ENCODE data around the gene SAP30. TPM values are rescaled to one million over a fixed set of nuclear protein-coding genes. Genes with fewer than 3 reads are reported as not detected.
A peak's percentile ranks its signal among the peaks of the same experiment; 100 is the strongest.

Gene SAP30
- total RNA-seq, 1 donor from 2014 or later: 11.1 TPM

DNA sequence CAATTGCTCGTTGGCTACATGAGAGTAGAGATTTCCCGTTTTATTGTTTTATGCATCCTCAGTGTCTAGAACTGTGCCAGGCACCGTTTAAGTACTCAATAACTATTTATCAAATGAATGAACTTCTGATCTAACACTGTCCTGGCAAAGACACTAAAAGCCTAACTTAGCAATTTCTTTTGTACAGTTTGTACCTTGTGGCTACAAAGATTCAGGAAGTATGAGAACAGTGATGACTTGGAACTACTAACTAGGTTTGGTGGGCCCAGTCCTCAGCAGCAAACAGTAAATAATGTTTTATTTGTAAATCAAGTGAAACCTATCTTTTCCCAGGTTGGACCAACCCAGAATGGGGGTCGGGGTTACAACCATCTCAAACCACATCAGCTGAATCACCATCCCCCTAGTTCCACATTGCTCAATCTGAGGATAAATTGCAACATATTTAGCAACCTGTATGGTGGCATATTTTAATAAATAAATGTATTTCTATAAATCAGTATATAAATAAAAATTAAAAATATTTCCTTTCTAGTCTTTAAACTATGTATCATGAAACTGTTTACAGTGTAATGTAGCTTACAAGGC is 40.4 kb downstream of the SAP30 start:
- Histone ChIP-seq H3K4me3 (ENCODE audit: low read depth, low read length) (no peak overlapping the region), H3K36me3 (ENCODE audit: control insufficient read depth, insufficient read depth, low read length) (no peaks in the 10 kb centered on the region), H3K27me3 (ENCODE audit: control insufficient read depth, insufficient read depth, low read length) (no peaks in the 10 kb centered on the region)
- peak; percentile 41 for DNase-seq (ENCODE audit: low read depth)
- TF ChIP-seq, protein P1, sequence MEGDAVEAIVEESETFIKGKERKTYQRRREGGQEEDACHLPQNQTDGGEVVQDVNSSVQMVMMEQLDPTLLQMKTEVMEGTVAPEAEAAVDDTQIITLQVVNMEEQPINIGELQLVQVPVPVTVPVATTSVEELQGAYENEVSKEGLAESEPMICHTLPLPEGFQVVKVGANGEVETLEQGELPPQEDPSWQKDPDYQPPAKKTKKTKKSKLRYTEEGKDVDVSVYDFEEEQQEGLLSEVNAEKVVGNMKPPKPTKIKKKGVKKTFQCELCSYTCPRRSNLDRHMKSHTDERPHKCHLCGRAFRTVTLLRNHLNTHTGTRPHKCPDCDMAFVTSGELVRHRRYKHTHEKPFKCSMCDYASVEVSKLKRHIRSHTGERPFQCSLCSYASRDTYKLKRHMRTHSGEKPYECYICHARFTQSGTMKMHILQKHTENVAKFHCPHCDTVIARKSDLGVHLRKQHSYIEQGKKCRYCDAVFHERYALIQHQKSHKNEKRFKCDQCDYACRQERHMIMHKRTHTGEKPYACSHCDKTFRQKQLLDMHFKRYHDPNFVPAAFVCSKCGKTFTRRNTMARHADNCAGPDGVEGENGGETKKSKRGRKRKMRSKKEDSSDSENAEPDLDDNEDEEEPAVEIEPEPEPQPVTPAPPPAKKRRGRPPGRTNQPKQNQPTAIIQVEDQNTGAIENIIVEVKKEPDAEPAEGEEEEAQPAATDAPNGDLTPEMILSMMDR (IDR thresholded peaks at IDR 0.05; ENCODE audit: insufficient read depth, low read length, severe bottlenecking): no peak
- no peak for FAIRE-seq

GRCh38 chr4:173413036-173413435 is 42.3 kb downstream of the SAP30 start:
- Histone ChIP-seq H3K27me3 (ENCODE audit: control insufficient read depth, insufficient read depth, low read length) (no peaks in the 10 kb centered on the region), H3K36me3 (ENCODE audit: control insufficient read depth, insufficient read depth, low read length) (no peaks in the 10 kb centered on the region), H3K4me3 (ENCODE audit: low read depth, low read length) (no peak overlapping the region)
- DNase-seq (ENCODE audit: low read depth): no peak
- TF ChIP-seq, protein P1 (IDR thresholded peaks at IDR 0.05; ENCODE audit: insufficient read depth, low read length, severe bottlenecking): no peak
- FAIRE-seq: no peak

DNA sequence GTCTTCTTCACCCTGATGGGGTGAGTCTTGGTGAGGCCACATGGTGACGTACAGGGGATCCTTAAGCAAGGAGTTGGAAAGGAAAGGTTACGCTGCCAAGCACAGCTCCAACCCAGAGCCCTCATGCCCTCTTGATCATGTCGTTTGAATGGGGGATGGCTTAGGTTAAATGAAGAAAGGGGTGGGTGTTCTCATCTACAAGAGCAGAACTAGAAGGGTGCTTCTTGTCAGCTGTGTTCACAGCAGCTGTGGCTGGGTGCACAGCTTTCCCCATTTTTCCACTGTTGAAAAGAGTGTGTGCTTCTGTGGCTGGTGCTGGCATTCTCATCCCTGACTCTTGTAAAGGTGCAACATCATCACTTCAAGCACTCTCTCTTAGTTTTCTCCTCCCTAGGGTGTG is 43.7 kb downstream of the SAP30 start:
- TF ChIP-seq, protein P1 (IDR thresholded peaks at IDR 0.05; ENCODE audit: insufficient read depth, low read length, severe bottlenecking): no peak
- H3K4me3 ChIP-seq (ENCODE audit: low read depth, low read length): no peak overlapping the region
- no peaks in the 10 kb centered on the region for H3K27me3 ChIP-seq (ENCODE audit: control insufficient read depth, insufficient read depth, low read length)
- FAIRE-seq (no peak), DNase-seq (ENCODE audit: low read depth) (no peak)
- H3K36me3 ChIP-seq (ENCODE audit: control insufficient read depth, insufficient read depth, low read length): no peaks in the 10 kb centered on the region

- peak; percentile 69 for DNase-seq (ENCODE audit: low read depth)
- H3K27me3 ChIP-seq (ENCODE audit: control insufficient read depth, insufficient read depth, low read length): no peaks in the 10 kb centered on the region
- FAIRE-seq: no peak
- H3K36me3 ChIP-seq (ENCODE audit: control insufficient read depth, insufficient read depth, low read length): no peaks in the 10 kb centered on the region
- H3K4me3 ChIP-seq (ENCODE audit: low read depth, low read length): no peak overlapping the region
- TF ChIP-seq, protein P1 (IDR thresholded peaks at IDR 0.05; ENCODE audit: insufficient read depth, low read length, severe bottlenecking): no peak
These were observed 44.3 kb downstream of the SAP30 start for GRCh38 chr4:173415092-173415491.

- no peak for FAIRE-seq
- TF ChIP-seq, protein P1 (IDR thresholded peaks at IDR 0.05; ENCODE audit: insufficient read depth, low read length, severe bottlenecking): no peak
These were observed 45.3 kb downstream of the SAP30 start for GRCh38 chr4:173415885-173416653.

More at GRCh38 chr4:173415885-173416653, 45.3 kb downstream of the SAP30 start:
- Histone ChIP-seq H3K27me3 (ENCODE audit: control insufficient read depth, insufficient read depth, low read length) (no peaks in the 10 kb centered on the region), H3K36me3 (ENCODE audit: control insufficient read depth, insufficient read depth, low read length) (no peaks in the 10 kb centered on the region), H3K4me3 (ENCODE audit: low read depth, low read length) (no peak overlapping the region)
- DNase-seq (ENCODE audit: low read depth): no peak
